ENCODE results near the gene BEND2. TPM values are rescaled to one million over a fixed set of nuclear protein-coding genes. Genes with fewer than 3 reads are reported as not detected.
A peak's percentile ranks its signal among the peaks of the same experiment; 100 is the strongest.

The BEND2 gene
- polyA plus RNA-seq, 1 donor from 2014 or later: not detected

GRCh38 chrX:18227458-18227857 lies 6.8 kb upstream of the BEND2 start:
- H3K9ac ChIP-seq (ENCODE audit: low read length): no peak overlapping the region
- no peak overlapping the region for H3K4me3 ChIP-seq (ENCODE audit: low read length)
- H2AFZ ChIP-seq (ENCODE audit: low read depth, low read length): no peak overlapping the region
- no peaks in the 10 kb centered on the region for H3K9me2 ChIP-seq (ENCODE audit: insufficient read depth, low read length)
- no peaks in the 10 kb centered on the region for H3K27me3 ChIP-seq (ENCODE audit: insufficient read depth, low read depth, low read length)
- no peak for TF ChIP-seq REST (IDR thresholded peaks at IDR 0.05; ENCODE audit: borderline replicate concordance)
- TF ChIP-seq RAD21 (conservative IDR thresholded peaks at IDR 0.05): no peak
- no peak for TF ChIP-seq SMC3 (conservative IDR thresholded peaks at IDR 0.05; ENCODE audit: poor library complexity)
- no peak for TF ChIP-seq MXI1 (conservative IDR thresholded peaks at IDR 0.05; ENCODE audit: poor library complexity, severe bottlenecking)
- no peak for TF ChIP-seq TAF1 (IDR thresholded peaks at IDR 0.05; ENCODE audit: low read depth)
- TF ChIP-seq EZH2 (IDR thresholded peaks at IDR 0.05; ENCODE audit: borderline replicate concordance, insufficient read depth, low read length, poor library complexity, severe bottlenecking): no peak
- no peak for TF ChIP-seq CTCF (IDR thresholded peaks at IDR 0.05; ENCODE audit: poor library complexity, severe bottlenecking)
- TF ChIP-seq EP300 (conservative IDR thresholded peaks at IDR 0.05; ENCODE audit: poor library complexity, severe bottlenecking): no peak
- no peak for TF ChIP-seq POLR2AphosphoS5 (IDR thresholded peaks at IDR 0.05)
- H3K79me2 ChIP-seq (replicated peaks; ENCODE audit: insufficient read depth, low read length): no peaks in the 10 kb centered on the region
- no peaks in the 10 kb centered on the region for H4K20me1 ChIP-seq (ENCODE audit: insufficient read depth)
- no peaks in the 10 kb centered on the region for H3K36me3 ChIP-seq (ENCODE audit: insufficient read depth, low read length)
- H3K27ac ChIP-seq (ENCODE audit: low read length): no peak overlapping the region
- H3K4me2 ChIP-seq (ENCODE audit: low read length): no peak overlapping the region
- no peaks in the 10 kb centered on the region for H3F3A ChIP-seq (ENCODE audit: insufficient read depth, low read length, poor library complexity, severe bottlenecking)
- no peaks in the 10 kb centered on the region for H3K9me3 ChIP-seq (ENCODE audit: low read length)

- Histone ChIP-seq H3K4me2 (ENCODE audit: low read length) (no peak overlapping the region), H3K27ac (ENCODE audit: low read length) (no peak overlapping the region), H3K9me3 (ENCODE audit: low read length) (no peaks in the 10 kb centered on the region), H3K9me2 (ENCODE audit: insufficient read depth, low read length) (no peaks in the 10 kb centered on the region), H2AFZ (ENCODE audit: low read depth, low read length) (no peak overlapping the region), H3F3A (ENCODE audit: insufficient read depth, low read length, poor library complexity, severe bottlenecking) (no peaks in the 10 kb centered on the region), H3K4me3 (ENCODE audit: low read length) (no peak overlapping the region), H3K27me3 (ENCODE audit: insufficient read depth, low read depth, low read length) (no peaks in the 10 kb centered on the region), H3K36me3 (ENCODE audit: insufficient read depth, low read length) (no peaks in the 10 kb centered on the region), H4K20me1 (ENCODE audit: insufficient read depth) (no peaks in the 10 kb centered on the region), H3K9ac (ENCODE audit: low read length) (no peak overlapping the region), H3K79me2 (replicated peaks; ENCODE audit: insufficient read depth, low read length) (no peaks in the 10 kb centered on the region)
- peak; percentile 72 for TF ChIP-seq CTCF (IDR thresholded peaks at IDR 0.05; ENCODE audit: poor library complexity, severe bottlenecking)
- no peak for TF ChIP-seq EZH2 (IDR thresholded peaks at IDR 0.05; ENCODE audit: borderline replicate concordance, insufficient read depth, low read length, poor library complexity, severe bottlenecking)
- peak; percentile 92 for TF ChIP-seq SMC3 (conservative IDR thresholded peaks at IDR 0.05; ENCODE audit: poor library complexity)
- no peak for TF ChIP-seq MXI1 (conservative IDR thresholded peaks at IDR 0.05; ENCODE audit: poor library complexity, severe bottlenecking)
- TF ChIP-seq TAF1 (IDR thresholded peaks at IDR 0.05; ENCODE audit: low read depth): no peak
- peak; percentile 83 for TF ChIP-seq RAD21 (conservative IDR thresholded peaks at IDR 0.05)
- no peak for TF ChIP-seq EP300 (conservative IDR thresholded peaks at IDR 0.05; ENCODE audit: poor library complexity, severe bottlenecking)
- TF ChIP-seq POLR2AphosphoS5 (IDR thresholded peaks at IDR 0.05): no peak
- TF ChIP-seq REST (IDR thresholded peaks at IDR 0.05; ENCODE audit: borderline replicate concordance): no peak
These were observed 10.2 kb downstream of the BEND2 start for GRCh38 chrX:18210470-18210869.
